ENCODE measurements around the gene DNAJC5. TPM values are rescaled to one million over a fixed set of nuclear protein-coding genes. Genes with fewer than 3 reads are reported as not detected.
"Not testable (repeated sequence)": the region's sequence is repeated elsewhere in the genome, so short reads cannot be mapped to it uniquely, and the experiment has no call there.

DNAJC5 gene
- total RNA-seq, 1 donor from 2014 or later: 41.4 TPM

- intact Hi-C loops (cut with DNase I): no loop called here
- ATAC-seq: no peak
- DNase-seq (ENCODE audit: missing footprints): peak; percentile 53
These were observed 74.2 kb downstream of the DNAJC5 start for GRCh38 chr20:63968928-63969760.

GRCh38 chr20:63969838-63970713 lies 75.2 kb downstream of the DNAJC5 start, which contains the start of gene ZNF512B:
Gene ZNF512B, minus strand, starts transcription at chr20:63969930. Its CDS starts 1,980 bp downstream, at chr20:63967950.
- intact Hi-C loops (cut with DNase I): loop anchor here (5.0 to 10.0 kb wide), 2 partner anchors 195 to 343 kb away; partner anchors contain the start of gene GMEB2
- ATAC-seq (peak; percentile 53), DNase-seq (ENCODE audit: missing footprints) (peak; percentile 76)

- ATAC-seq: no peak
- intact Hi-C loops (cut with DNase I): loop anchor here (5.0 to 10.0 kb wide), 2 partner anchors 196 to 344 kb away; partner anchors contain the start of gene GMEB2
- no peak for DNase-seq (ENCODE audit: missing footprints)
These were observed 75.9 kb downstream of the DNAJC5 start for GRCh38 chr20:63970714-63971431.

GRCh38 chr20:63971960-63972311 lies 77.0 kb downstream of the DNAJC5 start:
- ATAC-seq; DNase-seq (ENCODE audit: missing footprints): not testable (repeated sequence)
- intact Hi-C loops (cut with DNase I): loop anchor here (2.0 to 10.0 kb wide), 4 partner anchors 63 to 433 kb away; partner anchors contain the start of gene GMEB2

- intact Hi-C loops (cut with DNase I): loop anchor here (2.0 to 10.0 kb wide), 4 partner anchors 64 to 434 kb away; partner anchors contain the start of gene GMEB2
- ATAC-seq (no peak), DNase-seq (ENCODE audit: missing footprints) (no peak)
These were observed 77.6 kb downstream of the DNAJC5 start for GRCh38 chr20:63972312-63973159.

- intact Hi-C loops (cut with DNase I): loop anchor here (2.0 to 10.0 kb wide), 4 partner anchors 64 to 434 kb away; partner anchors contain the start of gene GMEB2
- ATAC-seq (no peak), DNase-seq (ENCODE audit: missing footprints) (no peak)
These were observed 78.2 kb downstream of the DNAJC5 start for GRCh38 chr20:63973160-63973479.

- ATAC-seq (peak; percentile 89), DNase-seq (ENCODE audit: missing footprints) (peak; percentile 94)
- intact Hi-C loops (cut with DNase I): loop anchor here (2.0 to 10.0 kb wide), 4 partner anchors 65 to 435 kb away; partner anchors contain the start of gene GMEB2
These were observed 78.9 kb downstream of the DNAJC5 start for GRCh38 chr20:63973636-63974401.

GRCh38 chr20:63974402-63975200 lies 79.7 kb downstream of the DNAJC5 start:
- ATAC-seq: no peak
- intact Hi-C loops (cut with DNase I): loop anchor here (5.0 to 10.0 kb wide), 3 partner anchors 108 to 347 kb away; partner anchors contain the start of genes GMEB2, LKAAEAR1 and OPRL1
- DNase-seq (ENCODE audit: missing footprints): no peak

GRCh38 chr20:63976511-63976910 lies 81.6 kb downstream of the DNAJC5 start:
- intact Hi-C loops (cut with DNase I): loop anchor here (5.0 to 10.0 kb wide), 2 partner anchors 106 to 202 kb away; partner anchors contain the start of genes LKAAEAR1 and OPRL1
- not testable (repeated sequence) for ATAC-seq; DNase-seq (ENCODE audit: missing footprints)

- intact Hi-C loops (cut with DNase I): loop anchor here (5.0 to 10.0 kb wide), 2 partner anchors 105 to 202 kb away; partner anchors contain the start of genes LKAAEAR1 and OPRL1
- ATAC-seq: no peak
- no peak for DNase-seq (ENCODE audit: missing footprints)
These were observed 82.2 kb downstream of the DNAJC5 start for GRCh38 chr20:63976980-63977738.

- intact Hi-C loops (cut with DNase I): loop anchor here (5.0 to 10.0 kb wide), 2 partner anchors 104 to 203 kb away; partner anchors contain the start of genes LKAAEAR1 and OPRL1
- ATAC-seq (no peak), DNase-seq (ENCODE audit: missing footprints) (no peak)
These were observed 82.9 kb downstream of the DNAJC5 start for GRCh38 chr20:63977739-63978276.

- peak; percentile 86 for DNase-seq (ENCODE audit: missing footprints)
- intact Hi-C loops (cut with DNase I): loop anchor here (5.0 to 10.0 kb wide), 2 partner anchors 104 to 204 kb away; partner anchors contain the start of genes LKAAEAR1 and OPRL1
- ATAC-seq: peak; percentile 39
These were observed 83.6 kb downstream of the DNAJC5 start for GRCh38 chr20:63978319-63979228.

- intact Hi-C loops (cut with DNase I): loop anchor here (5.0 to 10.0 kb wide), 2 partner anchors 103 to 204 kb away; partner anchors contain the start of genes LKAAEAR1 and OPRL1
- no peak for DNase-seq (ENCODE audit: missing footprints)
- ATAC-seq: no peak
These were observed 84.3 kb downstream of the DNAJC5 start for GRCh38 chr20:63979229-63979556.
